Upper lobe of right lung (tissue), 1 donor: ENCODE data around the gene ENTREP1. TPM values are rescaled to one million over a fixed set of nuclear protein-coding genes. Genes with fewer than 3 reads are reported as not detected.
A peak's percentile ranks its signal among the peaks of the same experiment; 100 is the strongest.

Experiments
- ATAC-seq: fragments of 200-7000 bp; cut with Tn5 transposase; one replicate; pipeline ENCODE4 v1.9.1; 2020; ENCODE audit warnings: mild to moderate bottlenecking, moderate library complexity
- DNase-seq: peaks from one replicate; pipeline ENCODE4 v3.0.0-alpha.2; 2020
- H3K27ac ChIP-seq: fragments of 200-600 bp; one replicate; pipeline ENCODE4 v1.8.0; 2022
- H3K27me3 ChIP-seq: fragments of 200-600 bp; one replicate; pipeline ENCODE4 v1.8.0; 2022; ENCODE audit warnings: mild to moderate bottlenecking
- H3K36me3 ChIP-seq: fragments of 200-600 bp; one replicate; pipeline ENCODE4 v1.8.0; 2022
- H3K4me1 ChIP-seq: fragments of 200-600 bp; one replicate; pipeline ENCODE4 v1.8.0; 2022
- H3K4me3 ChIP-seq: fragments of 200-600 bp; one replicate; pipeline ENCODE4 v1.8.0; 2022; ENCODE audit warnings: mild to moderate bottlenecking
- H3K9me3 ChIP-seq: fragments of 200-600 bp; one replicate; pipeline ENCODE4 v1.8.0; 2022
- CTCF ChIP-seq: fragments of 200-600 bp; IDR thresholded peaks from one replicate; pipeline ENCODE4 v1.8.0; 2022; ENCODE audit warnings: antibody characterized with exemption
- intact Hi-C: fragments of 100-400 bp; cut with DNase I; formaldehyde crosslinking; loops from one replicate; pipeline ENCODE4 v1.11.0; 2022
- total RNA-seq: library from RNA; stranded (reverse); fragmentation: NEBNext Ultra II Directional; extraction: Animal tissue kit (Norgen Biotek cat#: 25700); gene quantifications from one replicate; pipeline ENCODE4 v1.2.1, GENCODE V29; 2021
- donor health status: DM: no; HTN: yes; CAD: no; lungs with severe emphysema.

Gene ENTREP1
- total RNA-seq, 1 donor from 2014 or later = 34.9 TPM

GRCh38 chr9:69420611-69421270 is 95.7 kb downstream of the ENTREP1 start:
- ATAC-seq = no peak
- intact Hi-C loops = loop anchor here (5.0 kb wide), 1 partner anchor 127 kb away; no protein-coding TSS in a partner anchor

GRCh38 chr9:69421908-69422801 is 97.1 kb downstream of the ENTREP1 start:
- H3K27me3 ChIP-seq = no peaks in the 10 kb centered on the region
- H3K4me1 ChIP-seq = no peaks in the 10 kb centered on the region
- ATAC-seq = peak; percentile 90
- H3K36me3 ChIP-seq = no peaks in the 10 kb centered on the region
- H3K4me3 ChIP-seq = no peak overlapping the region
- H3K9me3 ChIP-seq = no peaks in the 10 kb centered on the region
- peak; percentile 77 for TF ChIP-seq CTCF
- no peak overlapping the region for H3K27ac ChIP-seq
- no peak for DNase-seq
- intact Hi-C loops = loop anchor here (5.0 kb wide), 1 partner anchor 125 kb away; no protein-coding TSS in a partner anchor

More at GRCh38 chr9:69420611-69421270, 95.7 kb downstream of the ENTREP1 start:
- no peak overlapping the region for H3K4me3 ChIP-seq
- no peaks in the 10 kb centered on the region for H3K9me3 ChIP-seq
- H3K4me1 ChIP-seq = no peaks in the 10 kb centered on the region
- TF ChIP-seq CTCF = no peak
- H3K27ac ChIP-seq = no peak overlapping the region
- H3K27me3 ChIP-seq = no peaks in the 10 kb centered on the region
- H3K36me3 ChIP-seq = no peaks in the 10 kb centered on the region
- no peak for DNase-seq

GRCh38 chr9:69425136-69425801 is 100.3 kb downstream of the ENTREP1 start:
- DNase-seq = no peak

GRCh38 chr9:69427286-69427685 is 102.3 kb downstream of the ENTREP1 start:
- TF ChIP-seq CTCF = no peak
- intact Hi-C loops = no loop called here
- H3K4me1 ChIP-seq = no peaks in the 10 kb centered on the region

More at GRCh38 chr9:69425136-69425801, 100.3 kb downstream of the ENTREP1 start:
- H3K27me3 ChIP-seq = no peaks in the 10 kb centered on the region
- H3K27ac ChIP-seq = no peak overlapping the region
- no peaks in the 10 kb centered on the region for H3K36me3 ChIP-seq
- H3K9me3 ChIP-seq = no peaks in the 10 kb centered on the region
- no peak overlapping the region for H3K4me3 ChIP-seq
- H3K4me1 ChIP-seq = no peaks in the 10 kb centered on the region
- no peak for ATAC-seq
- intact Hi-C loops = no loop called here
- no peak for TF ChIP-seq CTCF

DNA sequence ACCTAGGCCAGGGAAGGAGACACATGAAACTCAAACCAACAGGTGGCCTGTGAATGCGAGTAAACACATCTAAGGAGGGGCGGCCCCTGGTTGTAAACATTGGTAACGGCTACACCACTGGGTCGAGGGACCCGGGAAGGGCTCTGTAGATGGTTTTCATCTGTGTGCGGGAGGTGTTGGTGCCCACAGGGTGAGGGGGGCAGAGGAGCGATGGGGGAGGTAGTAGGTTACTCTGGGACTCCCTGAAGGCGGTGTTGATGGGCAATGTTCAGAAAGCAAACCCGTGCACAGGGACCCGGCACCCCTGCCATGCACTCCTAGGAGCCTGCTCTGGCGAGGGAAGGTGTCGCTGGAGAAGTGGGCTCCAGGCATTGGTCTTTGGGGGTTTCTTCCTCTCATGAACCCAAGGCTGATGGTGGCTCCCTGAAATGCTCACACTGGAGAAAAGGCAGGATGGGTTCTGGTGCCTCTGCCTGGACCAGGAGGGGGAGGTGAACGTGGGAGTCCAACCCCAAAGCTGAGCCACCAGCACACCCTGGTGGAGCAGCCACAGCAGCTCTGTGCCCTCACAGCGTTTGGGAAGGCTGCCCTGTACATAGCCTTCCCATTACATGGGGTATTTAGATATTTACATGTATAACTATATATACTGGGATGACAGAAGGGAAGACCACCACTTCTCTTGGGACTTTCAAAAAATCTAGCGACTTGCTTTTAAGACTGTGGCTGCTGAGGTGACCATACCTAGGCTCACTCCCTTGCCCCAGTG is 103.2 kb downstream of the ENTREP1 start:
- H3K27me3 ChIP-seq = no peaks in the 10 kb centered on the region
- H3K9me3 ChIP-seq = no peaks in the 10 kb centered on the region
- no peak overlapping the region for H3K4me3 ChIP-seq
- H3K36me3 ChIP-seq = no peaks in the 10 kb centered on the region
- DNase-seq = peak; percentile 55
- TF ChIP-seq CTCF = no peak
- no peak for ATAC-seq
- H3K4me1 ChIP-seq = no peaks in the 10 kb centered on the region
- H3K27ac ChIP-seq = no peak overlapping the region
- intact Hi-C loops = no loop called here

More at GRCh38 chr9:69427286-69427685, 102.3 kb downstream of the ENTREP1 start:
- Histone ChIP-seq H3K27me3 (no peaks in the 10 kb centered on the region), H3K27ac (no peak overlapping the region), H3K36me3 (no peaks in the 10 kb centered on the region), H3K9me3 (no peaks in the 10 kb centered on the region), H3K4me3 (no peak overlapping the region)
- ATAC-seq (no peak), DNase-seq (peak; percentile 5)
